ENCODE results near the gene RPS27. TPM values are rescaled to one million over a fixed set of nuclear protein-coding genes. Genes with fewer than 3 reads are reported as not detected.
"Not testable (repeated sequence)": the region's sequence is repeated elsewhere in the genome, so short reads cannot be mapped to it uniquely, and the experiment has no call there.

Gene RPS27
- polyA plus RNA-seq, 3 donors = 4,186 to 7,443 (median 4,309) TPM

DNA sequence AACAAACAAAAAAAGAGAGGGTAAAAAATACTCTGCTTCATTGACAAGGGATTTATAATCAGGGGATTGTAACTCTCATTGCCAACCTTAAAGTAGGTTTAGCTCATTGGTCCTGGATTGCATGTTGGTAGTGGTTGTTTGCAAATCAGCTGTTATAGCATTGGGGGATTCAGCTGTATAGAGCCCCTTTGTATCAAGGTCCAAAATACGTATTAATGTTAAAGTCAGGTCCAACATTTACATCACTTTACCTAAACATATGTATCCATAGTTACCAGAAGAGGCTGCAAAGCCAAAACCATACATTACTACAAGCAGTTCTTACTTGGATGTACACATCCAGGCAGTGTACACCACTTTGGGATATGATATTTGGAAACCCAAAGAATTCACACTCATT is 29.4 kb downstream of the RPS27 start:
- H4K20me1 ChIP-seq (ENCODE audit: insufficient read depth, low read length) = no peaks in the 10 kb centered on the region
- H3K9me3 Mint-ChIP-seq = peaks cover 0 to 2% (median 0%) of the 10 kb centered on the region in 7 donors
- H3K4me1 Mint-ChIP-seq = no peaks in the 10 kb centered on the region
- no peak overlapping the region for H2AFZ ChIP-seq (ENCODE audit: insufficient read depth, low read depth, low read length, poor library complexity, severe bottlenecking)
- intact Hi-C loops (cut with micrococcal nuclease) = no loop called here
- H3K9ac ChIP-seq (ENCODE audit: insufficient read depth, low read length, poor library complexity, severe bottlenecking) = no peak overlapping the region
- H3K79me2 ChIP-seq (ENCODE audit: insufficient read depth, low read length) = no peaks in the 10 kb centered on the region
- no peaks in the 10 kb centered on the region for H3K27me3 ChIP-seq (ENCODE audit: control insufficient read depth in 2 of 2, insufficient read depth in 2 of 2, low read length in 2 of 2)
- no CpG with 5 or more reads among the region's 1 CpG for WGBS (ENCODE audit: insufficient coverage)
- TF ChIP-seq, protein P1, sequence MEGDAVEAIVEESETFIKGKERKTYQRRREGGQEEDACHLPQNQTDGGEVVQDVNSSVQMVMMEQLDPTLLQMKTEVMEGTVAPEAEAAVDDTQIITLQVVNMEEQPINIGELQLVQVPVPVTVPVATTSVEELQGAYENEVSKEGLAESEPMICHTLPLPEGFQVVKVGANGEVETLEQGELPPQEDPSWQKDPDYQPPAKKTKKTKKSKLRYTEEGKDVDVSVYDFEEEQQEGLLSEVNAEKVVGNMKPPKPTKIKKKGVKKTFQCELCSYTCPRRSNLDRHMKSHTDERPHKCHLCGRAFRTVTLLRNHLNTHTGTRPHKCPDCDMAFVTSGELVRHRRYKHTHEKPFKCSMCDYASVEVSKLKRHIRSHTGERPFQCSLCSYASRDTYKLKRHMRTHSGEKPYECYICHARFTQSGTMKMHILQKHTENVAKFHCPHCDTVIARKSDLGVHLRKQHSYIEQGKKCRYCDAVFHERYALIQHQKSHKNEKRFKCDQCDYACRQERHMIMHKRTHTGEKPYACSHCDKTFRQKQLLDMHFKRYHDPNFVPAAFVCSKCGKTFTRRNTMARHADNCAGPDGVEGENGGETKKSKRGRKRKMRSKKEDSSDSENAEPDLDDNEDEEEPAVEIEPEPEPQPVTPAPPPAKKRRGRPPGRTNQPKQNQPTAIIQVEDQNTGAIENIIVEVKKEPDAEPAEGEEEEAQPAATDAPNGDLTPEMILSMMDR (IDR thresholded peaks at IDR 0.05) = no peak
- H3K36me3 Mint-ChIP-seq = no peaks in the 10 kb centered on the region
- H3K36me3 ChIP-seq (replicated peaks in 1 of 2; ENCODE audit: control insufficient read depth in 1 of 2, insufficient read depth in 2 of 2, low read length in 2 of 2) = no peaks in the 10 kb centered on the region
- no peak overlapping the region for H3K27ac Mint-ChIP-seq
- no peak overlapping the region for H3K4me3 ChIP-seq (replicated peaks in 1 of 3; ENCODE audit: low read depth in 2 of 3, low read length in 3 of 3)
- H3K27me3 Mint-ChIP-seq (ENCODE audit: low read depth in 3 of 3) = peaks cover 2 to 7% (median 4%) of the 10 kb centered on the region in 3 donors
- H3K4me3 Mint-ChIP-seq = no peak overlapping the region
- no peak overlapping the region for H3K4me2 ChIP-seq (replicated peaks; ENCODE audit: extremely low read depth, low read length, poor library complexity, severe bottlenecking)
- H3K9me3 ChIP-seq (replicated peaks in 1 of 2; ENCODE audit: control insufficient read depth in 1 of 2, insufficient read depth in 1 of 2, low read length in 2 of 2) = no peaks in the 10 kb centered on the region
- no peaks in the 10 kb centered on the region for H3K4me1 ChIP-seq (ENCODE audit: control insufficient read depth in 1 of 2, insufficient read depth in 2 of 2, low read length in 2 of 2)
- DNase-seq = no peak
- no peak overlapping the region for H3K27ac ChIP-seq (ENCODE audit: low read depth in 1 of 2, low read length in 2 of 2)

DNA sequence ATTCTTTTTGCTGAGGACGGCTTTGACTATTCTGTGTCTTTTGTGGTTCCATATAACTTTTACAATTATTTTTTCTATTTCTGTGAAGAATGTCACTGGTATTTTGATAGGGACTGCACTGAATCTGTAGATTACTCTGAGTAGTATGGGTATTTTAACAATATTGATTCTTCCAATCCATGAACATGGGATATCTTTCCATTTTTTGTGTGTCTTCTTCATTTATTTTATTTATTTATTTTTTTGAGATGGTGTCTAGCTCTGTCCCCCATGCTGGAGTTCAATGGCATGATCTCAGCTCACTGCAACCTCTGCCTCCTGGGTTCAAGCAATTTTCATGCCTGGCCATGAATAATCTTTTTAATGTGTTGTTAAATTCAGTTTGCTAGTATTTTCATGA is 43.1 kb downstream of the RPS27 start:
- Mint-ChIP-seq H3K27me3 (ENCODE audit: low read depth in 3 of 3) (peaks cover 2 to 11% (median 5%) of the 10 kb centered on the region in 3 donors), H3K9me3 (peaks cover 0 to 12% (median 4%) of the 10 kb centered on the region in 7 donors)
- H3K79me2 ChIP-seq (ENCODE audit: insufficient read depth, low read length); H3K4me3 Mint-ChIP-seq; intact Hi-C loops (cut with micrococcal nuclease); H3K36me3 ChIP-seq (replicated peaks in 1 of 2; ENCODE audit: control insufficient read depth in 1 of 2, insufficient read depth in 2 of 2, low read length in 2 of 2); H3K4me2 ChIP-seq (replicated peaks; ENCODE audit: extremely low read depth, low read length, poor library complexity, severe bottlenecking); H2AFZ ChIP-seq (ENCODE audit: insufficient read depth, low read depth, low read length, poor library complexity, severe bottlenecking); H3K4me1 Mint-ChIP-seq; H3K4me3 ChIP-seq (replicated peaks in 1 of 3; ENCODE audit: low read depth in 2 of 3, low read length in 3 of 3); H3K27ac ChIP-seq (ENCODE audit: low read depth in 1 of 2, low read length in 2 of 2); H3K9ac ChIP-seq (ENCODE audit: insufficient read depth, low read length, poor library complexity, severe bottlenecking); H3K4me1 ChIP-seq (ENCODE audit: control insufficient read depth in 1 of 2, insufficient read depth in 2 of 2, low read length in 2 of 2); H3K9me3 ChIP-seq (replicated peaks in 1 of 2; ENCODE audit: control insufficient read depth in 1 of 2, insufficient read depth in 1 of 2, low read length in 2 of 2); H4K20me1 ChIP-seq (ENCODE audit: insufficient read depth, low read length); H3K27me3 ChIP-seq (ENCODE audit: control insufficient read depth in 2 of 2, insufficient read depth in 2 of 2, low read length in 2 of 2); H3K27ac Mint-ChIP-seq; DNase-seq; H3K36me3 Mint-ChIP-seq: not testable (repeated sequence)
- no CpG with 5 or more reads among the region's 1 CpG for WGBS (ENCODE audit: insufficient coverage)

Small RNA genes lying within 50 kb of the gene (small RNA-seq; reads per million reads assigned to genes)
- gene MIR6737 (ENCODE audit: insufficient read length, low read depth) (not detected), gene RNU6-179P (ENCODE audit: insufficient read length, low read depth) (not detected)

Other genes with a start within 250 kb of the RPS27 start
- 100 to 1,000 TPM in 2 of 3 donors, 10 to 100 TPM in 1; 84.5 to 123 (median 118) TPM for gene SLC27A3, start 215.4 kb upstream of the RPS27 start, polyA plus RNA-seq
- 10 to 100 TPM in 1 of 3 donors, 1 to 10 TPM in 2; 1.1 to 11.0 (median 2.0) TPM for gene GATAD2B, start 67.8 kb upstream of the RPS27 start, polyA plus RNA-seq
- 100 to 1,000 TPM in 1 of 3 donors, 10 to 100 TPM in 1, 1 to 10 TPM in 1; 7.8 to 324 (median 10.9) TPM for gene DENND4B, start 44.0 kb upstream of the RPS27 start, polyA plus RNA-seq
- 10 to 100 TPM; 13.7 to 86.0 (median 21.2) TPM for gene CRTC2, start 32.1 kb upstream of the RPS27 start, polyA plus RNA-seq
- gene SLC39A1, start 27.2 kb upstream of the RPS27 start, polyA plus RNA-seq = 10 to 100 TPM; 37.6 to 83.1 (median 82.1) TPM
- gene CREB3L4, start 22.9 kb upstream of the RPS27 start, polyA plus RNA-seq = 1 to 10 TPM; 5.0 to 7.6 (median 6.8) TPM
- gene JTB, start 13.1 kb upstream of the RPS27 start, polyA plus RNA-seq = 100 to 1,000 TPM; 150 to 391 (median 312) TPM
- gene RAB13, start 4.4 kb upstream of the RPS27 start, polyA plus RNA-seq = 1 to 10 TPM; 1.8 to 5.1 (median 3.9) TPM
- under 1 TPM in 1 of 3 donors, not detected in 2; 0.03 TPM for gene NUP210L, start 164.3 kb downstream of the RPS27 start, polyA plus RNA-seq
- gene TPM3, start 201.3 kb downstream of the RPS27 start, polyA plus RNA-seq = 1,000 to 10,000 TPM in 2 of 3 donors, 100 to 1,000 TPM in 1; 418 to 1,159 (median 1,153) TPM
- gene CFAP141, start 215.6 kb downstream of the RPS27 start, polyA plus RNA-seq = not detected
- gene UBAP2L, start 230.2 kb downstream of the RPS27 start, polyA plus RNA-seq = 100 to 1,000 TPM in 1 of 3 donors, 10 to 100 TPM in 2; 40.1 to 200 (median 46.8) TPM

Data from CD14-positive monocyte (primary cell).